ENCODE results near the gene FATE1. TPM values are rescaled to one million over a fixed set of nuclear protein-coding genes. Genes with fewer than 3 reads are reported as not detected.

Gene FATE1
- total RNA-seq, 1 donor: not detected

GRCh38 chrX:151743651-151744470 lies 28.0 kb downstream of the FATE1 start:
- no peak for TF ChIP-seq CTCF (IDR thresholded peaks at IDR 0.05; ENCODE audit: insufficient read depth, low read length)
- DNase-seq (ENCODE audit: low read depth): no peak
- no peak overlapping the region for H3K4me3 ChIP-seq (ENCODE audit: low read depth, low read length)

GRCh38 chrX:151745651-151746050 lies 29.8 kb downstream of the FATE1 start:
- no peak for DNase-seq (ENCODE audit: low read depth)
- no peak for TF ChIP-seq CTCF (IDR thresholded peaks at IDR 0.05; ENCODE audit: insufficient read depth, low read length)
- no peak overlapping the region for H3K4me3 ChIP-seq (ENCODE audit: low read depth, low read length)

- no peak for DNase-seq (ENCODE audit: low read depth)
- no peak for TF ChIP-seq CTCF (IDR thresholded peaks at IDR 0.05; ENCODE audit: insufficient read depth, low read length)
- H3K4me3 ChIP-seq (ENCODE audit: low read depth, low read length): no peak overlapping the region
These were observed 30.7 kb downstream of the FATE1 start for GRCh38 chrX:151746502-151746901.

GRCh38 chrX:151750511-151750910 lies 34.7 kb downstream of the FATE1 start:
- DNase-seq (ENCODE audit: low read depth): no peak
- H3K4me3 ChIP-seq (ENCODE audit: low read depth, low read length): no peak overlapping the region
- no peak for TF ChIP-seq CTCF (IDR thresholded peaks at IDR 0.05; ENCODE audit: insufficient read depth, low read length)

DNA sequence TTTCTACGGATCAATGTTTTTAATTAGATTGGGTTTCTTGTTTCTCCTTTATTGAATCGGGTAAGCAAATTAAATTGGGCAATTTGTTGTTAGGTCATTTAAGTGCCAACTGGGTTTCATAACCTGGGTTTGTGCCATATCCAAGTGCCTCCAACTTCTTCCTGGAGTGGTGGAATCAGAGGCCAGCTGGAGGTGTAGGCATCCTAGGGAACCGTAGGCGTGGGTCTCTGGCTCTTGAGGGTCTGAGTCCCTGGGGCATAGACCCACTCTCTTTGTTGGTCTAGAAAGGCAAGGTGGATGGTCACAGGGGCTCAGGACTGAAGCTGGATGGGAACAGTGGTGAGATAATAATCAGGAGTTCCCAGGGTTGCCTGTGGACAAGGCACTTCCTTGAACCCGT lies 37.0 kb downstream of the FATE1 start:
- no peak for DNase-seq (ENCODE audit: low read depth)
- no peak for TF ChIP-seq CTCF (IDR thresholded peaks at IDR 0.05; ENCODE audit: insufficient read depth, low read length)
- H3K4me3 ChIP-seq (ENCODE audit: low read depth, low read length): no peak overlapping the region

- DNase-seq (ENCODE audit: low read depth): peak; percentile 68
These were observed 37.6 kb downstream of the FATE1 start for GRCh38 chrX:151753313-151754046.

More at GRCh38 chrX:151753313-151754046, 37.6 kb downstream of the FATE1 start:
- H3K4me3 ChIP-seq (ENCODE audit: low read depth, low read length): no peak overlapping the region
- TF ChIP-seq CTCF (IDR thresholded peaks at IDR 0.05; ENCODE audit: insufficient read depth, low read length): peak; percentile 87

Data from fibroblast of the aortic adventitia (primary cell).